ENCODE data around the gene IL1RAPL2.

DNA sequence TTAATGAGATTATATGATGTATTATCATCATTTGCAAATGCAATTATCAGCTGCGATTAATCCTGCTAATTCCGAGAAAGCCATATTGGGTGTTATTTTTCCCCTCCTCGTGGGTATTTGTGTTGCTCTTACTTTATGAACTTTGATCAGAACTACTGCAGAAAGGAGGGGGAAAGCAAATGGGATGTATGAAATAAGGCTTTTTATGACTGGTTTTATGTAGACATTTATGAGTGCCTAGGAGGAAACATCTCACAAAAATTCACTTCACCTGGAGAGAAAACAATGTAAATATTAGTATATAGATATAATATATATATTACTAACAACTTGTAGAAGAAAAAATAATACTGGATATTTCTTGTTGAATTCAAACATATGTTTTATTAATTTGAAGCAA is 440.1 kb downstream of the IL1RAPL2 start:
- TF ChIP-seq, protein P1, sequence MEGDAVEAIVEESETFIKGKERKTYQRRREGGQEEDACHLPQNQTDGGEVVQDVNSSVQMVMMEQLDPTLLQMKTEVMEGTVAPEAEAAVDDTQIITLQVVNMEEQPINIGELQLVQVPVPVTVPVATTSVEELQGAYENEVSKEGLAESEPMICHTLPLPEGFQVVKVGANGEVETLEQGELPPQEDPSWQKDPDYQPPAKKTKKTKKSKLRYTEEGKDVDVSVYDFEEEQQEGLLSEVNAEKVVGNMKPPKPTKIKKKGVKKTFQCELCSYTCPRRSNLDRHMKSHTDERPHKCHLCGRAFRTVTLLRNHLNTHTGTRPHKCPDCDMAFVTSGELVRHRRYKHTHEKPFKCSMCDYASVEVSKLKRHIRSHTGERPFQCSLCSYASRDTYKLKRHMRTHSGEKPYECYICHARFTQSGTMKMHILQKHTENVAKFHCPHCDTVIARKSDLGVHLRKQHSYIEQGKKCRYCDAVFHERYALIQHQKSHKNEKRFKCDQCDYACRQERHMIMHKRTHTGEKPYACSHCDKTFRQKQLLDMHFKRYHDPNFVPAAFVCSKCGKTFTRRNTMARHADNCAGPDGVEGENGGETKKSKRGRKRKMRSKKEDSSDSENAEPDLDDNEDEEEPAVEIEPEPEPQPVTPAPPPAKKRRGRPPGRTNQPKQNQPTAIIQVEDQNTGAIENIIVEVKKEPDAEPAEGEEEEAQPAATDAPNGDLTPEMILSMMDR (IDR thresholded peaks at IDR 0.05), result no peak
- no peak for TF ChIP-seq POLR2A (IDR thresholded peaks at IDR 0.05)
